ENCODE results near the gene AP3B1.
"Not testable (repeated sequence)": the region's sequence is repeated elsewhere in the genome, so short reads cannot be mapped to it uniquely, and the experiment has no call there.

Gene AP3B1

GRCh38 chr5:78116167-78116566 lies 178.3 kb downstream of the AP3B1 start:
- H3K9me3 Mint-ChIP-seq = no peaks in the 10 kb centered on the region
- H3K27me3 Mint-ChIP-seq = no peaks in the 10 kb centered on the region
- ATAC-seq = no peak
- peaks cover 11% of the 10 kb centered on the region for H3K4me1 Mint-ChIP-seq
- peaks cover 29% of the 10 kb centered on the region for H3K36me3 Mint-ChIP-seq (ENCODE audit: low read depth)
- H3K4me3 Mint-ChIP-seq = no peak overlapping the region
- no peak overlapping the region for H3K27ac Mint-ChIP-seq
- no peak for DNase-seq

GRCh38 chr5:78113689-78114264 lies 180.7 kb downstream of the AP3B1 start:
- DNase-seq (no peak), ATAC-seq (no peak)
- H3K4me3 Mint-ChIP-seq = peak overlapping the region; percentile 36
- H3K4me1 Mint-ChIP-seq = peaks cover 11% of the 10 kb centered on the region
- H3K27me3 Mint-ChIP-seq = no peaks in the 10 kb centered on the region
- H3K9me3 Mint-ChIP-seq = no peaks in the 10 kb centered on the region
- H3K27ac Mint-ChIP-seq = peak overlapping the region; percentile 8
- H3K36me3 Mint-ChIP-seq (ENCODE audit: low read depth) = peaks cover 14% of the 10 kb centered on the region

GRCh38 chr5:78112931-78113330 lies 181.6 kb downstream of the AP3B1 start:
- peak overlapping the region; percentile 21 for H3K4me3 Mint-ChIP-seq

GRCh38 chr5:78109891-78110324 lies 184.6 kb downstream of the AP3B1 start:
- peaks cover 14% of the 10 kb centered on the region for H3K4me1 Mint-ChIP-seq
- ATAC-seq = no peak
- H3K27ac Mint-ChIP-seq = peak overlapping the region; percentile 10
- no peaks in the 10 kb centered on the region for H3K9me3 Mint-ChIP-seq
- H3K27me3 Mint-ChIP-seq = no peaks in the 10 kb centered on the region
- no peak for DNase-seq
- H3K4me3 Mint-ChIP-seq = no peak overlapping the region
- H3K36me3 Mint-ChIP-seq (ENCODE audit: low read depth) = peaks cover 25% of the 10 kb centered on the region

More at GRCh38 chr5:78112931-78113330, 181.6 kb downstream of the AP3B1 start:
- no peaks in the 10 kb centered on the region for H3K27me3 Mint-ChIP-seq
- H3K27ac Mint-ChIP-seq = no peak overlapping the region
- DNase-seq = no peak
- peaks cover 11% of the 10 kb centered on the region for H3K4me1 Mint-ChIP-seq
- ATAC-seq = no peak
- no peaks in the 10 kb centered on the region for H3K9me3 Mint-ChIP-seq
- peaks cover 13% of the 10 kb centered on the region for H3K36me3 Mint-ChIP-seq (ENCODE audit: low read depth)

GRCh38 chr5:78108564-78108963 lies 185.9 kb downstream of the AP3B1 start:
- Mint-ChIP-seq H3K27ac (peak overlapping the region; percentile 35), H3K4me3 (no peak overlapping the region), H3K9me3 (no peaks in the 10 kb centered on the region), H3K27me3 (no peaks in the 10 kb centered on the region), H3K36me3 (ENCODE audit: low read depth) (peaks cover 23% of the 10 kb centered on the region), H3K4me1 (peaks cover 5% of the 10 kb centered on the region)
- ATAC-seq = no peak
- DNase-seq = no peak

GRCh38 chr5:78103232-78103918 lies 191.1 kb downstream of the AP3B1 start:
- H3K27ac Mint-ChIP-seq = no peak overlapping the region
- H3K27me3 Mint-ChIP-seq = no peaks in the 10 kb centered on the region
- H3K36me3 Mint-ChIP-seq (ENCODE audit: low read depth) = peaks cover 32% of the 10 kb centered on the region
- no peak for DNase-seq
- no peaks in the 10 kb centered on the region for H3K9me3 Mint-ChIP-seq
- peaks cover 5% of the 10 kb centered on the region for H3K4me1 Mint-ChIP-seq
- H3K4me3 Mint-ChIP-seq = no peak overlapping the region
- no peak for ATAC-seq

GRCh38 chr5:78102500-78102899 lies 192.0 kb downstream of the AP3B1 start:
- Mint-ChIP-seq H3K9me3 (no peaks in the 10 kb centered on the region), H3K27me3 (no peaks in the 10 kb centered on the region), H3K4me1 (peaks cover 2% of the 10 kb centered on the region), H3K27ac (no peak overlapping the region), H3K4me3 (no peak overlapping the region), H3K36me3 (ENCODE audit: low read depth) (peaks cover 32% of the 10 kb centered on the region)
- ATAC-seq (no peak), DNase-seq (no peak)

GRCh38 chr5:78095125-78095524 lies 199.4 kb downstream of the AP3B1 start:
- Mint-ChIP-seq H3K9me3 (no peaks in the 10 kb centered on the region), H3K36me3 (ENCODE audit: low read depth) (peaks cover 47% of the 10 kb centered on the region)

GRCh38 chr5:78090002-78090401 lies 204.5 kb downstream of the AP3B1 start:
- no peak overlapping the region for H3K27ac Mint-ChIP-seq
- peaks cover 48% of the 10 kb centered on the region for H3K36me3 Mint-ChIP-seq (ENCODE audit: low read depth)
- H3K27me3 Mint-ChIP-seq = no peaks in the 10 kb centered on the region
- no peaks in the 10 kb centered on the region for H3K4me1 Mint-ChIP-seq
- no peaks in the 10 kb centered on the region for H3K9me3 Mint-ChIP-seq
- DNase-seq = no peak
- no peak for ATAC-seq
- H3K4me3 Mint-ChIP-seq = no peak overlapping the region

More at GRCh38 chr5:78095125-78095524, 199.4 kb downstream of the AP3B1 start:
- no peak overlapping the region for H3K4me3 Mint-ChIP-seq
- no peaks in the 10 kb centered on the region for H3K27me3 Mint-ChIP-seq
- DNase-seq = no peak
- no peaks in the 10 kb centered on the region for H3K4me1 Mint-ChIP-seq
- H3K27ac Mint-ChIP-seq = no peak overlapping the region
- ATAC-seq = no peak

GRCh38 chr5:78078858-78079257 lies 215.6 kb downstream of the AP3B1 start:
- H3K4me3 Mint-ChIP-seq = no peak overlapping the region
- no peak for ATAC-seq
- no peaks in the 10 kb centered on the region for H3K27me3 Mint-ChIP-seq
- H3K4me1 Mint-ChIP-seq = peaks cover 1% of the 10 kb centered on the region
- DNase-seq = no peak
- no peaks in the 10 kb centered on the region for H3K9me3 Mint-ChIP-seq
- no peak overlapping the region for H3K27ac Mint-ChIP-seq
- peaks cover 29% of the 10 kb centered on the region for H3K36me3 Mint-ChIP-seq (ENCODE audit: low read depth)

GRCh38 chr5:78077369-78078068 lies 217.0 kb downstream of the AP3B1 start:
- DNase-seq (no peak), ATAC-seq (no peak)
- Mint-ChIP-seq H3K36me3 (ENCODE audit: low read depth) (peaks cover 28% of the 10 kb centered on the region), H3K4me3 (no peak overlapping the region), H3K27ac (no peak overlapping the region), H3K27me3 (no peaks in the 10 kb centered on the region), H3K9me3 (no peaks in the 10 kb centered on the region), H3K4me1 (peaks cover 1% of the 10 kb centered on the region)

- Mint-ChIP-seq H3K9me3 (no peaks in the 10 kb centered on the region), H3K4me1 (peaks cover 1% of the 10 kb centered on the region), H3K4me3 (no peak overlapping the region), H3K27ac (no peak overlapping the region), H3K36me3 (ENCODE audit: low read depth) (peaks cover 27% of the 10 kb centered on the region), H3K27me3 (no peaks in the 10 kb centered on the region)
- ATAC-seq (no peak), DNase-seq (no peak)
Measured at GRCh38 chr5:78076351-78076750, 218.1 kb downstream of the AP3B1 start.

- Mint-ChIP-seq H3K4me3 (no peak overlapping the region), H3K27me3 (no peaks in the 10 kb centered on the region), H3K9me3 (peaks cover 4% of the 10 kb centered on the region), H3K27ac (no peak overlapping the region), H3K4me1 (peaks cover 1% of the 10 kb centered on the region), H3K36me3 (ENCODE audit: low read depth) (peaks cover 32% of the 10 kb centered on the region)
- ATAC-seq (no peak), DNase-seq (no peak)
Measured at GRCh38 chr5:78075301-78075700, 219.2 kb downstream of the AP3B1 start.

- ATAC-seq = not testable (repeated sequence)
Measured at GRCh38 chr5:78070691-78071090, 223.8 kb downstream of the AP3B1 start.

GRCh38 chr5:78067581-78067980 lies 226.9 kb downstream of the AP3B1 start:
- not testable (repeated sequence) for DNase-seq, H3K27me3 Mint-ChIP-seq, H3K27ac Mint-ChIP-seq, ATAC-seq, H3K4me1 Mint-ChIP-seq, H3K4me3 Mint-ChIP-seq
- Mint-ChIP-seq H3K9me3 (peaks cover 31% of the 10 kb centered on the region), H3K36me3 (ENCODE audit: low read depth) (peaks cover 40% of the 10 kb centered on the region)

More at GRCh38 chr5:78070691-78071090, 223.8 kb downstream of the AP3B1 start:
- Mint-ChIP-seq H3K9me3 (peaks cover 31% of the 10 kb centered on the region), H3K36me3 (ENCODE audit: low read depth) (peaks cover 46% of the 10 kb centered on the region)
- DNase-seq, H3K4me1 Mint-ChIP-seq, H3K27ac Mint-ChIP-seq, H3K27me3 Mint-ChIP-seq, H3K4me3 Mint-ChIP-seq: not testable (repeated sequence)

Measured in activated naive CD8-positive, alpha-beta T cell treated with anti-CD3 and anti-CD28 coated beads, Interleukin-2, amount 50 U/mL, for 24 hours (primary cell).